ENCODE measurements around the gene EFCAB11. TPM values are rescaled to one million over a fixed set of nuclear protein-coding genes. Genes with fewer than 3 reads are reported as not detected.

Gene EFCAB11, protein sequence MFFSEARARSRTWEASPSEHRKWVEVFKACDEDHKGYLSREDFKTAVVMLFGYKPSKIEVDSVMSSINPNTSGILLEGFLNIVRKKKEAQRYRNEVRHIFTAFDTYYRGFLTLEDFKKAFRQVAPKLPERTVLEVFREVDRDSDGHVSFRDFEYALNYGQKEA
- total RNA-seq, result 18.1 and 20.8 TPM in 2 replicates
- long read RNA-seq, transcript EFCAB11-201 (6 exons, 3,095 nt), result major isoform, 12 of 27 reads
- long read RNA-seq, transcript EFCAB11-202 (6 exons, 1,870 nt), result minor isoform, 7 of 27 reads
- long read RNA-seq, partial matches to known transcripts, result 1 of 27 reads
- long read RNA-seq, other reads (novel, unspliced or antisense), result 4 of 27 reads

DNA sequence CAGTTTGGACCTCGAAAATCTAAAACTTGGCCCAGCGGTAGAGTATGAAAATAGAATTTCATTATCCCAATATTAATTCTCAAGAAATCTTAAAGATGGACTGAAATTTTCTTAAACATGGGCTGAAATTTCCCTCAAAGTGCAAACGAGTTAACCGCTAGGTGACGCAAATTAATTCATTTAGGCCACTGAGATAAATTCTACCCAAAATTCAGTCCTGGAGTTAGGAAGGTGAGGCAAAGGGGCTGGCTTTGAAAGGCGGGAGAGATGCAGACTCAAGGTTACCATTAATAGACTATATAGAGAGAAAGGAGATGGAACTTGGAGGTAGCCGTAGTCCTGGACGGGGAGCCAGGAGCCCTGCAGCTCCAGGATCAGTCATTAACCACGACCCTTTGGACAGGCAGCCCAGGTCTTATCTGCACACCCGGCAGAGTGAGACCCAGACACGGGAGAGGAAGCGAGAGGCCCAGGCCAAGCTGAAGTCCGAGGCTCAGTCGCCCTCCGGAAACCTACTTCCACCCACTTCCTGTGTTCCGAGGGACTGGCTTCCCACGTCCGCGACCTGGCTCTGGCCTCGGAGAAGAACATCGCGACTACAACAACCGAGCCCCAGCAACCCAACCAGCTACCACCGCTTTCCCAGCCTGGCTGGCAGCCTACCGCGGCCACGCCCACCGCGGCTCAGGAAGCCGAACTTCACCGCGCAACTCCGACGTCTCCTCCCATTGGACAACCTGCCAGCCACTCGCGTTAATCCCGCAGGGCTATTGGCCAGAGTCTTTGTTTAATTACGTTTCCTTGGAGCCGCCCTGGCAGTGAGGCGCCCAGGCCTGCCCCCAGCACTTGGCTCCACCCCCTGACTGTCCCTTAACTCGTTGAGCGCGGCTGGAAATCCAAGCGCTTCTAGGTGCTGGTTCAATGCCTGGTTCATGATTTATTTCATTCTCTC, at the start of gene EFCAB11:
TSS of gene EFCAB11 (minus strand) at position 661 of the 952 bp plus-strand sequence. CDS start at position 591, 70 bp downstream.
- DNase-seq (ENCODE audit: low spot score, unreplicated experiment), result peak; percentile 90

DNA sequence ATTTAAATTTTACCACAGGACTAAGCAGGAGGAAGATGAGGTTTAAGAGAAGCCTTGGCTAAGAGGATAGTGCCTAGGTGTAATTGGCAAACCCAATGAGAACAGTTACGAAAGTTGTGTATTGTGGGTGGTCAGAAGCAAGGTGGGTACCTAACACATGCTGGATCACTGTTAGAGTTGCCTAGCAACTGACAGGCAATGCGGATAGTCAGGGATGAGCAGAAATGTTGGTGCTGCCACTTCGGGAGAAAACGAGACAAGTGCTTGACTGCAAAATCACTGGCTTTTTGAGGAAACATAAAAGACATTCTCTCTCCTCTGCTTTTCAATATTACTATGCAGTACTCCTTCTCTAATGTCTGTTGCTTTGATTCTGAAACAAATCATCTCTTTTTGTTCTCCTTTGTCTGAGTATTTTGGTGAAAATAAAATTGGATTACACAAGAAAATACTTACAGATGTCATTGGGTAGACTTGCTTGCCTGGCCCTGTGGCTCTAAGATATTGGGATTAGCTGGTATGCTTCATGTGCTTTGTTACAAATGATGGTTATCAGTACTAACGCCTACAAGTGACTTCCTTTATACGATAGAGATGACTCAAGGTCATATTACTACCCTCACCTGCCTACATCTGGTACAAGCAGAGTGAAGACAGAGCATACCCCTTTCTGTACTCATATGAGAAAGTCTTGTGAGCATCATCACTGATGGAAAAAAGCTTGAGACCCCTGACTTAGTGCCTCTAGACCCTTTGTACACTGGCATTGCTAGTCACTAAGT, 49.2 kb upstream of the EFCAB11 start:
- no peaks in the 10 kb centered on the region for H3K9me3 Mint-ChIP-seq (ENCODE audit: low read depth)
- H3K27ac Mint-ChIP-seq, result no peak overlapping the region
- H3K27me3 Mint-ChIP-seq, result no peaks in the 10 kb centered on the region
- H3K36me3 Mint-ChIP-seq (ENCODE audit: insufficient read depth), result peaks cover 23% of the 10 kb centered on the region
- H3K4me1 Mint-ChIP-seq (ENCODE audit: low read depth), result no peaks in the 10 kb centered on the region
- TF ChIP-seq CTCF (IDR thresholded peaks at IDR 0.05; ENCODE audit: unreplicated experiment), result no peak
- no peak for DNase-seq (ENCODE audit: low spot score, unreplicated experiment)
- H3K4me3 Mint-ChIP-seq (ENCODE audit: low read depth), result no peak overlapping the region

More for the DNA sequence above, at the start of gene EFCAB11:
- Mint-ChIP-seq H3K27ac (peak within 1 kb of the TSS; percentile 97), H3K4me3 (ENCODE audit: low read depth) (peak within 1 kb of the TSS; percentile 99), H3K9me3 (ENCODE audit: low read depth) (no peaks in the 10 kb centered on the region), H3K27me3 (no peaks in the 10 kb centered on the region), H3K36me3 (ENCODE audit: insufficient read depth) (peaks cover 15% of the 10 kb centered on the region), H3K4me1 (ENCODE audit: low read depth) (peaks cover 23% of the 10 kb centered on the region)
- peak; percentile 43 for TF ChIP-seq CTCF (IDR thresholded peaks at IDR 0.05; ENCODE audit: unreplicated experiment)

DNA sequence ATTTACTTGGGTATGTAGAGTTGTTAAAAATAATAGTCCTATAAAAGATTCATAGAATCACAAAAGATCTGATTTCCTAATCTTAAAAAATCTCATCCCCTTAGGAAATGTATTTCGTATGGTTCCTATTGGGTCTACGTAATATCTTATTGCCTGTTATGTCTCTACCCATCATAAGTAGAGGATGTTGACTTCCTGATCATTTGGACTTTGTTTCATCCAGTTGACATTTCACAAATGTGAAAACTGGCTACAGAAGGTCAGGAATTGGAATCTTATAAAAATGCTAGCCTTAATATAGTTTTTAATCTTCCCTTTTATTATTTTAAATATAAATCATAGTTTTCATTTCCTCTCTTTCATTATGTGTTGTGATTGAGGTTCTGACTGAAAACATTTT, 46.4 kb upstream of the EFCAB11 start:
- DNase-seq (ENCODE audit: low spot score, unreplicated experiment), result no peak
- H3K27ac Mint-ChIP-seq, result no peak overlapping the region
- H3K27me3 Mint-ChIP-seq, result no peaks in the 10 kb centered on the region
- no peak for TF ChIP-seq CTCF (IDR thresholded peaks at IDR 0.05; ENCODE audit: unreplicated experiment)
- H3K4me3 Mint-ChIP-seq (ENCODE audit: low read depth), result no peak overlapping the region
- no peaks in the 10 kb centered on the region for H3K4me1 Mint-ChIP-seq (ENCODE audit: low read depth)
- peaks cover 27% of the 10 kb centered on the region for H3K36me3 Mint-ChIP-seq (ENCODE audit: insufficient read depth)
- no peaks in the 10 kb centered on the region for H3K9me3 Mint-ChIP-seq (ENCODE audit: low read depth)

GRCh38 chr14:89996963-89997362, 42.4 kb upstream of the EFCAB11 start:
- no peak overlapping the region for H3K4me3 Mint-ChIP-seq (ENCODE audit: low read depth)
- no peak for DNase-seq (ENCODE audit: low spot score, unreplicated experiment)
- no peaks in the 10 kb centered on the region for H3K27me3 Mint-ChIP-seq
- H3K36me3 Mint-ChIP-seq (ENCODE audit: insufficient read depth), result peaks cover 33% of the 10 kb centered on the region
- H3K27ac Mint-ChIP-seq, result no peak overlapping the region
- H3K4me1 Mint-ChIP-seq (ENCODE audit: low read depth), result no peaks in the 10 kb centered on the region
- H3K9me3 Mint-ChIP-seq (ENCODE audit: low read depth), result no peaks in the 10 kb centered on the region
- no peak for TF ChIP-seq CTCF (IDR thresholded peaks at IDR 0.05; ENCODE audit: unreplicated experiment)

GRCh38 chr14:89992273-89992672, 37.7 kb upstream of the EFCAB11 start:
- Mint-ChIP-seq H3K36me3 (ENCODE audit: insufficient read depth) (peaks cover 31% of the 10 kb centered on the region), H3K4me3 (ENCODE audit: low read depth) (no peak overlapping the region)

More at GRCh38 chr14:89992273-89992672, 37.7 kb upstream of the EFCAB11 start:
- Mint-ChIP-seq H3K9me3 (ENCODE audit: low read depth) (no peaks in the 10 kb centered on the region), H3K4me1 (ENCODE audit: low read depth) (no peaks in the 10 kb centered on the region), H3K27me3 (no peaks in the 10 kb centered on the region), H3K27ac (no peak overlapping the region)
- DNase-seq (ENCODE audit: low spot score, unreplicated experiment), result no peak
- no peak for TF ChIP-seq CTCF (IDR thresholded peaks at IDR 0.05; ENCODE audit: unreplicated experiment)
